Lower lobe of right lung (tissue), 2 donors: ENCODE data around the gene GLIS1. TPM values are rescaled to one million over a fixed set of nuclear protein-coding genes. Genes with fewer than 3 reads are reported as not detected.

ENCODE experiments used
- ATAC-seq, 2 donors: fragments of 200-7000 bp; cut with Tn5 transposase; one replicate each; pipeline ENCODE4 v1.9.1; 2020 to 2022; ENCODE audit warnings: mild to moderate bottlenecking in 2 of 2, moderate library complexity in 2 of 2
- DNase-seq: peaks from one replicate; pipeline ENCODE4 v3.0.0-alpha.2; 2020
- H3K27ac ChIP-seq: fragments of 200-600 bp; one replicate; pipeline ENCODE4 v1.8.0; 2022
- H3K27me3 ChIP-seq: fragments of 200-600 bp; one replicate; pipeline ENCODE4 v1.8.0; 2022; ENCODE audit warnings: low read depth
- H3K36me3 ChIP-seq: fragments of 200-600 bp; one replicate; pipeline ENCODE4 v1.8.0; 2022; ENCODE audit warnings: mild to moderate bottlenecking
- H3K4me1 ChIP-seq: fragments of 200-600 bp; one replicate; pipeline ENCODE4 v1.8.0; 2022
- H3K4me3 ChIP-seq: fragments of 200-600 bp; one replicate; pipeline ENCODE4 v1.8.0; 2022; ENCODE audit warnings: mild to moderate bottlenecking
- H3K9me3 ChIP-seq: fragments of 200-600 bp; one replicate; pipeline ENCODE4 v1.8.0; 2022
- CTCF ChIP-seq: fragments of 200-600 bp; IDR thresholded peaks from one replicate; pipeline ENCODE4 v1.8.0; 2022; ENCODE audit warnings: antibody characterized with exemption, mild to moderate bottlenecking
- intact Hi-C: fragments of 100-400 bp; cut with DNase I; formaldehyde crosslinking; loops from one replicate; pipeline ENCODE4 v1.11.0; 2022
- total RNA-seq: library from RNA; stranded (reverse); fragmentation: NEBNext Ultra II Directional; extraction: Animal tissue kit (Norgen Biotek cat#: 25700); gene quantifications from one replicate; pipeline ENCODE4 v1.2.1, GENCODE V29; 2021
- donor health status: DM: no; HTN: yes; CAD: no; lungs with severe emphysema.

The GLIS1 gene
- total RNA-seq, 1 donor from 2014 or later, result not detected

DNA sequence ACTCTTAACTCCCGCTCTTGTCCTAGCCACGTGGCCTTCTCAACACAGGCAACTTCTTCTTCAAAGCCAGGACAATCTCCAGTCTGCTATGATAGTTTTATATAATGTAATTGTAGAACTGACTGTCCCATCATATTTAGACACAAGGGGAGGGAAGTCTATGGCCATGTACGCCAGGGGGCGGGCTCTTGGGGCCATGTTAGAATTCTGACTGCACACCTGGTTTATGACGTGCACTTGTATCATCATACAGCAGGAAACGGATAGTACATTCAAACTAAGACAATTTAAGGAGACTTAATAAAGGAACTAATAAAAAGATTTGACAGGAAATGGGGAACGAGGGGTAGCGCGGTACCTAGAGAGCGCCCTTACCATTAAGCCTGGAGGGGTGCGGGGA is 258.3 kb downstream of the GLIS1 start:
- intact Hi-C loops, result no loop called here
- Histone ChIP-seq H3K27ac (no peak overlapping the region), H3K9me3 (no peaks in the 10 kb centered on the region), H3K27me3 (peaks cover 17% of the 10 kb centered on the region), H3K36me3 (no peaks in the 10 kb centered on the region), H3K4me1 (no peaks in the 10 kb centered on the region), H3K4me3 (no peak overlapping the region)
- ATAC-seq (no peak), DNase-seq (no peak)
- TF ChIP-seq CTCF, result no peak

DNA sequence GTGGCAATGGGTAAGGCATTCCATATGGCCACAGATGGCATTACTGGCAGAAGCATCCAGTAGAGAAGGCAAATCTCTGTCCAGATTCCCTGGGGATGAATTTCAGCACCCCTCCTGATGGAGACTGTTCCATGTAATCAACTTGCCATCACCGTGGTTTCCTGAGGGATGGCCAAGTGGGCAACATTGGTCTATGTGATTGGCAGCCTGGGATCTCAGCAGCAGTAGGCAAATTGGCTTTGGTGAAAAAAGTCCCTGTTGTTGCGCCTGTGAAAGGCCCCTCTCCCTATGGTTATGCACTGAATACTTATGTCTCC is 260.5 kb downstream of the GLIS1 start:
- ATAC-seq (no peak), DNase-seq (no peak)
- TF ChIP-seq CTCF, result no peak
- no peak overlapping the region for H3K4me3 ChIP-seq
- H3K27me3 ChIP-seq, result peaks cover 5% of the 10 kb centered on the region
- intact Hi-C loops, result no loop called here
- H3K9me3 ChIP-seq, result no peaks in the 10 kb centered on the region
- no peaks in the 10 kb centered on the region for H3K36me3 ChIP-seq
- H3K4me1 ChIP-seq, result no peaks in the 10 kb centered on the region
- no peak overlapping the region for H3K27ac ChIP-seq

DNA sequence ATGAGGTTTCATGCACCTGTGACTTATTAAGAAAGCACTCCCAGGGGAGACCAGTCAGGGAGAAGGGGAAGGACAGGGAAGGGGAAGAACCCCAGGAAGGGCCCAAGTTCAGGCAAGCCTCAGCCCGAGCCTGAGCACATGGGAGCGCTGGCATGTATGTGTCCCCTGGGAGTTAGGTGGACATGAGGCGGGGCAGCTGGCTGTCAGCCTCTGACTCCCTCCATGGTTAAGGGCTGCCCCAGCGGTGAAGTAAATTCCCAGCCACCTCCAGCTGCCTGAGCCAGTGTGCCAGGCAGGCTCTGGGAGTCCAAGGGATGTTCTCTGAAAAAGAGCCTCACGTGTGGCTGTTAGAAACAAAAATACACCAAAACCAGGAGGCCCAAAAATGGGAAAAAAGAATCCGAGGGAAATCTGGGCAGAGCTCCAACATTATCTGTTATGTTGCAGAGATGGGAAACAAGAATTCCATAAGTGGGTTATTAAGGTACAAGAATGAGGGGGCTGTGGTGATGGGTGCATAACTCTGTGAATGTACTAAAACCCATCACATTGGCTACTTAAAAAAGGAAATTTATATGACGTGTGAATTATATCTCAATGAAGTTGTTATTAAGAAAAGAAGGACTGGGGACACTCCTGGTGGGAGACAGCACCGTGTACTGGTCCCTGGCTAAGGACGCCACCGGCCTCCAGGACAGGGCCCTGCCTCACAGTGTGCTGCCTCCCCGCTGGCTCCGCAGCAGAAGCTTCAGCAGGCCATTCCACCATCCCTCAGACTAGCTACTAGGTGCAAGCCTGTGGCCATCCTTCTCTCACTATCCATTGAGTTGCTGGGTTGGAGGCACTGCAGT is 261.1 kb downstream of the GLIS1 start:
- H3K9me3 ChIP-seq, result no peaks in the 10 kb centered on the region
- peaks cover 5% of the 10 kb centered on the region for H3K27me3 ChIP-seq
- no peak overlapping the region for H3K4me3 ChIP-seq
- DNase-seq, result no peak
- no peak overlapping the region for H3K27ac ChIP-seq
- no peaks in the 10 kb centered on the region for H3K4me1 ChIP-seq
- TF ChIP-seq CTCF, result no peak
- no peak for ATAC-seq
- intact Hi-C loops, result no loop called here
- no peaks in the 10 kb centered on the region for H3K36me3 ChIP-seq

GRCh38 chr1:53476579-53476978 is 262.4 kb downstream of the GLIS1 start:
- no peaks in the 10 kb centered on the region for H3K9me3 ChIP-seq
- TF ChIP-seq CTCF, result no peak
- DNase-seq (no peak), ATAC-seq (no peak)
- no peaks in the 10 kb centered on the region for H3K4me1 ChIP-seq
- no peak overlapping the region for H3K27ac ChIP-seq
- no peaks in the 10 kb centered on the region for H3K36me3 ChIP-seq
- no peak overlapping the region for H3K4me3 ChIP-seq
- intact Hi-C loops, result no loop called here
- H3K27me3 ChIP-seq, result no peaks in the 10 kb centered on the region

DNA sequence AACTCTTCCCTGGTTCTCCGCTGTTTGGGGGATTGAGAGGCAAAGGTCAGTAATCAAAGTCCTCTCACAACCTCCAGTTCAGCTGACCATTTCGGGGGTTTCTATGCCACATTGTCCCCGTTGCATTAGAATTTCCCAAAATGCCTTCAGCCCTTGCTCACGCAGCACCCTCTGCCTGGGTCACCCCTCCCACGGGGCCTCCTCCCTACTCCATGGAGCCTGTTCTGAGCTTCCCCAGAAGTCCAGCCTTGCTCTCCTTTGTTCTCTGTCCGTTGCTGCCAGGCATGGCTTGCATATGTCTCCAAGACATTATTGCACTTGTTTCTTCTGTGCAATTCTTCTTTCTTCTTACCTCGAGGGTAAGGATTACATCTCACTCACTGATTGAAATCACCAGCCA is 263.3 kb downstream of the GLIS1 start:
- intact Hi-C loops, result no loop called here
- no peak for DNase-seq
- Histone ChIP-seq H3K4me1 (no peaks in the 10 kb centered on the region), H3K27me3 (no peaks in the 10 kb centered on the region), H3K36me3 (no peaks in the 10 kb centered on the region), H3K27ac (no peak overlapping the region), H3K9me3 (no peaks in the 10 kb centered on the region), H3K4me3 (no peak overlapping the region)
- ATAC-seq, result no peak
- no peak for TF ChIP-seq CTCF
